HEK293 (cell line): ENCODE measurements around the gene ZNF12.
"Not testable (repeated sequence)": the region's sequence is repeated elsewhere in the genome, so short reads cannot be mapped to it uniquely, and the experiment has no call there.

Experiments
- CTCF ChIA-PET: fragments of 350-600 bp; formaldehyde crosslinking; extraction: SDS; loops from one replicate; lab custom pipeline; 2021; ENCODE audit warnings: antibody characterized with exemption; lab: Yijun Ruan, JAX
- POLR2A ChIA-PET: fragments of 300-600 bp; formaldehyde crosslinking; extraction: SDS; loops from one replicate; lab custom pipeline; 2020; ENCODE audit warnings: antibody characterized with exemption, inconsistent platforms; lab: Yijun Ruan, JAX
- H3K27ac ChIP-seq: fragments of 200-500 bp; sonication (Bioruptor generic); 2 replicates; pipeline ENCODE4 v1.5.1; 2014; ENCODE audit warnings: low read depth, low read length, control low read depth, inconsistent platforms; ENCODE audit errors: extremely low read depth
- H3K36me3 ChIP-seq, 2 experiments: fragments of 200-500 bp in 1 of 2; sonication (Bioruptor generic) in 1 of 2; 1 replicate in 1 of 2; 2 replicates in 1 of 2; pipeline ENCODE4 v1.5.1; 2014 to 2017; ENCODE audit warnings: inconsistent platforms in 2 of 2, low read length in 2 of 2; ENCODE audit not compliant: control insufficient read depth in 2 of 2, insufficient read depth in 1 of 2
- H3K4me1 ChIP-seq: fragments of 200-500 bp; sonication (Bioruptor generic); 2 replicates; pipeline ENCODE4 v1.5.1; 2014; ENCODE audit warnings: mild to moderate bottlenecking, low read length, inconsistent platforms; ENCODE audit not compliant: control insufficient read depth, insufficient read depth
- H3K4me3 ChIP-seq: 2 replicates; pipeline ENCODE4 v1.5.1; 2011; ENCODE audit warnings: low read depth, mild to moderate bottlenecking, control low read depth, low read length, moderate library complexity
- H3K9me3 ChIP-seq: fragments of 200-500 bp; sonication (Bioruptor generic); 2 replicates; pipeline ENCODE4 v1.5.1; 2014; ENCODE audit warnings: low read depth, low read length, inconsistent platforms; ENCODE audit not compliant: control insufficient read depth, insufficient read depth
- KLF16 ChIP-seq: fragments of 450-650 bp; formaldehyde crosslinking; IDR thresholded peaks from 2 replicates; pipeline ENCODE4 v1.5.1; 2017; ENCODE audit warnings: missing biosample characterization, missing genetic modification characterization
- KLF9 ChIP-seq: fragments of 450-650 bp; formaldehyde crosslinking; IDR thresholded peaks from 2 replicates; pipeline ENCODE4 v1.5.1; 2016; ENCODE audit warnings: missing biosample characterization, missing genetic modification characterization, low read depth
- SCRT2 ChIP-seq: fragments of 450-650 bp; formaldehyde crosslinking; IDR thresholded peaks from 2 replicates; pipeline ENCODE4 v1.5.1; 2016; ENCODE audit warnings: missing biosample characterization, missing genetic modification characterization
- SP7 ChIP-seq: fragments of 450-650 bp; formaldehyde crosslinking; IDR thresholded peaks from 2 replicates; pipeline ENCODE4 v1.5.1; 2016; ENCODE audit warnings: missing biosample characterization, missing genetic modification characterization
- ZNF335 ChIP-seq: fragments of 450-650 bp; formaldehyde crosslinking; conservative IDR thresholded peaks from 2 replicates; pipeline ENCODE4 v1.5.1; 2016; ENCODE audit warnings: missing biosample characterization, missing genetic modification characterization
- ZNF433 ChIP-seq: fragments of 450-650 bp; formaldehyde crosslinking; IDR thresholded peaks from 2 replicates; pipeline ENCODE4 v1.5.1; 2016; ENCODE audit warnings: missing biosample characterization, missing genetic modification characterization, low read depth
- ZNF596 ChIP-seq: fragments of 450-650 bp; IDR thresholded peaks from 2 replicates; pipeline ENCODE4 v1.5.0; 2018; ENCODE audit warnings: missing biosample characterization, mild to moderate bottlenecking, missing genetic modification characterization, moderate library complexity
- ZSCAN30 ChIP-seq: fragments of 450-650 bp; IDR thresholded peaks from 2 replicates; pipeline ENCODE4 v1.5.1; 2018; ENCODE audit warnings: missing biosample characterization, mild to moderate bottlenecking, missing genetic modification characterization, moderate library complexity
- TF ChIP-seq, protein P1 (sequence below): fragments of 450-650 bp; formaldehyde crosslinking; IDR thresholded peaks from 2 replicates; pipeline ENCODE4 v1.5.1; 2017; ENCODE audit warnings: missing biosample characterization, missing genetic modification characterization
- TF ChIP-seq, protein P2 (sequence below): fragments of 450-650 bp; formaldehyde crosslinking; IDR thresholded peaks from 2 replicates; pipeline ENCODE4 v1.5.1; 2016; ENCODE audit warnings: missing biosample characterization, missing genetic modification characterization

The ZNF12 gene

DNA sequence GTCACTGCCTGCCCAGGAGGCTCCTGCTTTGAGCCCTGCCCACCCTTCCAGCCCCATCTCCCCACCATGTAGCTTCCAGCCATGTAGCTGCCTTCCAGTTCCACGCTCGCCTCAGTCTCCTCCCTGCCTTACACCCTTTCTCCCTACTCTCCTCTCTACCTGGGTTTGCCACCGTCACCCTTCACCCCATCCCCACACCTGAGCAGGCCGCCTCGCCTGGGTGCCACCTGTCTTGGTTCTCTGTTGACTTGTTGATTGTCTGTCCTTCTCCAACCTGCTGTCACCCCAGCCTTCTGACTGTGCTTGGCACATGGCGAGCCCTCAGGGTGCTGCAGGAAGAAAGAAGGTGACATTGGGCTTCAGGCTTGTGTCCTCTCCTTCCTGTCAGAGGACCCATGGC is 43.4 kb upstream of the ZNF12 start:
- POLR2A ChIA-PET, H3K4me1 ChIP-seq, H3K9me3 ChIP-seq, H3K4me3 ChIP-seq, CTCF ChIA-PET, H3K36me3 ChIP-seq, H3K27ac ChIP-seq: not testable (repeated sequence)

DNA sequence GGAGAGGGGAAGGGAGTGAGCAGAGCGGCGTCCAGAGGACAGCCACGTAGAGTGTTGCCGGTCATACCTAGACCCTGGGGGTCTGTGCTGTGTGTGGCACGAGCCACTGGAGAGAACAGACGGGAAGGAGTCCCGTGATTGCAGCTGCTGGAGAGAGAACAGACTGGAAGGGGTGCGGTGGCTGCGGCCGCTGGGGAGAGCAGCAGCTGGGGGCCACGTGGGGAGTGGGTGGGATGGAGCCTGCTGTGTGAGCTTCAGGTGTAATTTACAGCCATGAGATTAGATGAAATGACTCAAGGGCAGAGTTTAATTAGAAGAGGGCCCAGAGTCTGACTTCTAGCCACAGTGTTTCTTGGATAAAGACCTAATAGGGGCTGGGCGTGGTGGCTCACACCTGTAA is 42.6 kb upstream of the ZNF12 start:
- H3K36me3 ChIP-seq, H3K4me1 ChIP-seq, CTCF ChIA-PET, H3K4me3 ChIP-seq, POLR2A ChIA-PET, H3K27ac ChIP-seq, H3K9me3 ChIP-seq: not testable (repeated sequence)

DNA sequence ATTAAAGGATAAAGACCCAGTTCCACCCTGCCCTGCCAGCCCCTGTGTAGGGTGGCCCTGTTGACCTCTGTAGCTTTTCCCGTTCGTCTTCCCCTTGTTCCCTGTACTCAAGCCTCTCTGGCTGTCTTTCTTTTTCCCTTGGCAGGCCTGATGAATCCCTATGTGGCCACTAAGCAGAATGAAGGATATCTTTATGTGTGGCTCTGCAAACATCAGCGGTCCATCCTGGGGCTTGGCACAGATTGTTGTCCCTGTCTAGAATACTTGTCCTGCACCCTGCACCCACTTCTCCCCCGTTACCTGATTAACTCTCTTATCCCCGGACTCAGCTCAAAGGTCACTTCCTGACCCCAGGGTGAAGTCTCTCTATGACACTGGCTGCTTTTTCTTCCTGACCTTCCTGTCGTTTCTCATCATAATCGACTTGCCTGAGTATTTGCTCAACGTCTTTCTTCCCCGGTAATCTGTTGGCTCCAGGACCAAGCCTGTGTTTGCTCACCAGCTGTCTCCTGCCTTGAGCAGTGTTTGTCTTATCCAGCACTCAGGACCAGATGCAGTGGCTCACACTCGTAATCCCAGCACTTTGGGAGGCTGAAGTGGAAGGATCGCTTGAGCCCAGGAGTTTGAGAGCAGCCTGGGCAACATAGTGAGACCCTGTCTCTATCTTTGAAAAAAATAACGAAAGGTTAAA is 37.8 kb upstream of the ZNF12 start:
- CTCF ChIA-PET, H3K9me3 ChIP-seq, H3K36me3 ChIP-seq, H3K4me3 ChIP-seq, H3K27ac ChIP-seq, H3K4me1 ChIP-seq: not testable (repeated sequence)
- POLR2A ChIA-PET, result interaction anchor here (0.7 kb wide), 1 partner anchor 282 kb away, joined by 3 read pairs; no protein-coding TSS in a partner anchor

DNA sequence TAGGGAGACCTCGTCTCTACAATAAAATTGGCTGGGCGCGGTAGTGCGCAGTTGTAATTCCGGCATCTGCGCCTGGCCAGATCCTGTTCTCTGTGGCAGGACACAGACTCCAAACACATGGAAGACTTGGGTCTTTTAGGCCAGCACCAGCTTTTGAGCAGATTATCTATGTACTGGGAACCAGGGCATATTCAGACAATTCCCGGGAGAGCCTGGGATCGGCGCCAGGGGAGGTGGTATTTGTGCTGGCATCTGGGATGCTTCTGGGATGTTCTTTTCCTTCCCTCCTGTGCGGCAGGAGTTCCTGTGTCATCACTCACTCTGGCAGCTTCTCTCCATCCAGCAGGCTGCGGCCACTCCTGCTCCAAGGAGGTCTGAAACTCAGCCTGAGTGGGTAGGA is 31.7 kb upstream of the ZNF12 start:
- H3K9me3 ChIP-seq, H3K4me3 ChIP-seq, H3K4me1 ChIP-seq, POLR2A ChIA-PET, H3K27ac ChIP-seq, CTCF ChIA-PET: not testable (repeated sequence)
- peaks cover 27 to 30% of the 10 kb centered on the region in 2 experiments; a peak in 2 of 3 replicates for H3K36me3 ChIP-seq

DNA sequence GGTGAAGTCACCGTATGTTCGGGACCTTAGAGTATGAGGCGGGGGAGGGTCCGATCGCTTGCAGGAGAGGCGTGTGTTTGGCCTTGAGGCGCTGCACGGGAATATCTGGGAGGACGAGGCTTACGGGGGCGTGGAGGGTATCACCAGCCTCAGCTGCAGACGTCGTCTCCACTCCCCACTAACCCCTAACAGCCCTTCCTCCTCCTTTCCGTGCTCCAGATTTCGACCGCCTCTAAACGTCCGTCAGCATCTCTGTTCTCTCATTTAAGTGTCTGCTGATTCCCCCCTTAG is 23.5 kb upstream of the ZNF12 start:
- TF ChIP-seq KLF16 (tag by site-specific recombination) (no peak), KLF9 (0 out of 2 replicates have a peak, but pooled peaks have one; percentile 4), ZNF335 (tag by site-specific recombination) (peak; percentile 11)
- ChIA-PET CTCF (no interaction called here), POLR2A (no interaction called here)
- H3K9me3 ChIP-seq, result no peaks in the 10 kb centered on the region
- H3K36me3 ChIP-seq, result peaks cover 17 to 22% of the 10 kb centered on the region in 2 experiments; a peak in 2 of 3 replicates
- peak overlapping the region; percentile 95 for H3K4me3 ChIP-seq
- H3K27ac ChIP-seq, result peak overlapping the region; percentile 73; the same call in 1 of the 2 replicates
- no peaks in the 10 kb centered on the region for H3K4me1 ChIP-seq

DNA sequence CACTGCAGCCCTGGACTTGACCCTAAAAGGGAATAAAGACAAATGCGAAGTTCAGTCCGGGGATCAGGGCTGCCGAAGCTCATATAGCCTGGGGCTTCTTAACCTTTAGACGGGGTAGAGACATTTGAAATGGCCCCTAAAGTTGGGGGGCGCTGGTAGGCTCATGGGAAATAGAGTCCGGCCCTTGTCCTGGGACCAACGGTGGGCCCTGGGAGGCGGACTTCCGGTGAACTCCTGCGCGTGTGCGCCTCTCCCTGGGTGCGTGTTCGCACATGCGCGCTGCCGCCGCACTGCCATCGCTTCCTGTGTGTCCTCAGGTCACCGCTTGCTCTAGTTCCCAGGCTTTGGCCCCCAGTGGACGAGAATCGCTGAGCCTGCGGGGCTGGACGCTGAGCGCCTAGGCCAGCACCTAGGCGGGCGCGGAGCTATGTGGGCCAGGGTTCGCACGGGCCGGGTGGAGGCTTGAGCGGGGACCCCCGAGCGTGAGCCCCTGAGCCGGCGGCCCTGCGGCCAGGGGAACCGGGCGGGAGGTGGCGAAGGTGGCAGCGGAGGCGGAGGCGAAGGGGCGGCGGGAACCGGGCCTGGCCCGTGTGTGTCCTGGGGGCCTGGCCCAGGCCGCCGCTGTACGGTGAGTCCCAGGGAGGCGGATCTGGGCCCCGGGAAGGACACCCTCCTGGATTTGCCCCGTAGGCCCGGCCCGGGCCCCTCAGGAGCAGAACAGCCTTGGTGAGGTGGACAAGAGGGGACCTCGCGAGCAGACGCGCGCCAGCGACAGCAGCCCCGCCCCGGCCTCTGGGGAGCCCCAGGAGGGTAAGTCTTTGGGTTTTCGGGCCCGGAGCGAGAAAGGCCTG is 23.0 kb upstream of the ZNF12 start:
- peaks cover 14 to 17% of the 10 kb centered on the region in 2 experiments; a peak in 2 of 3 replicates for H3K36me3 ChIP-seq
- no peaks in the 10 kb centered on the region for H3K9me3 ChIP-seq
- POLR2A ChIA-PET, result no interaction called here
- CTCF ChIA-PET, result interaction anchor here (0.6 kb wide), 1 partner anchor 214 kb away, joined by 6 read pairs; no protein-coding TSS in a partner anchor
- peak overlapping the region; percentile 73 for H3K27ac ChIP-seq
- no peaks in the 10 kb centered on the region for H3K4me1 ChIP-seq
- peak overlapping the region; percentile 95 for H3K4me3 ChIP-seq
- TF ChIP-seq ZNF433, result no peak
- TF ChIP-seq, protein P1, sequence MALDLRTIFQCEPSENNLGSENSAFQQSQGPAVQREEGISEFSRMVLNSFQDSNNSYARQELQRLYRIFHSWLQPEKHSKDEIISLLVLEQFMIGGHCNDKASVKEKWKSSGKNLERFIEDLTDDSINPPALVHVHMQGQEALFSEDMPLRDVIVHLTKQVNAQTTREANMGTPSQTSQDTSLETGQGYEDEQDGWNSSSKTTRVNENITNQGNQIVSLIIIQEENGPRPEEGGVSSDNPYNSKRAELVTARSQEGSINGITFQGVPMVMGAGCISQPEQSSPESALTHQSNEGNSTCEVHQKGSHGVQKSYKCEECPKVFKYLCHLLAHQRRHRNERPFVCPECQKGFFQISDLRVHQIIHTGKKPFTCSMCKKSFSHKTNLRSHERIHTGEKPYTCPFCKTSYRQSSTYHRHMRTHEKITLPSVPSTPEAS (tag by site-specific recombination), result no peak
- no peak for TF ChIP-seq ZNF596 (tag by site-specific recombination)
- peak; percentile 61; the same call in 1 of the 2 replicates for TF ChIP-seq SCRT2 (tag by site-specific recombination)
- 0 out of 2 replicates have a peak, but pooled peaks have one; percentile 25 for TF ChIP-seq SP7 (tag by site-specific recombination)
- 0 out of 2 replicates have a peak, but pooled peaks have one; percentile 16 for TF ChIP-seq ZSCAN30 (tag by site-specific recombination)
- TF ChIP-seq, protein P2, sequence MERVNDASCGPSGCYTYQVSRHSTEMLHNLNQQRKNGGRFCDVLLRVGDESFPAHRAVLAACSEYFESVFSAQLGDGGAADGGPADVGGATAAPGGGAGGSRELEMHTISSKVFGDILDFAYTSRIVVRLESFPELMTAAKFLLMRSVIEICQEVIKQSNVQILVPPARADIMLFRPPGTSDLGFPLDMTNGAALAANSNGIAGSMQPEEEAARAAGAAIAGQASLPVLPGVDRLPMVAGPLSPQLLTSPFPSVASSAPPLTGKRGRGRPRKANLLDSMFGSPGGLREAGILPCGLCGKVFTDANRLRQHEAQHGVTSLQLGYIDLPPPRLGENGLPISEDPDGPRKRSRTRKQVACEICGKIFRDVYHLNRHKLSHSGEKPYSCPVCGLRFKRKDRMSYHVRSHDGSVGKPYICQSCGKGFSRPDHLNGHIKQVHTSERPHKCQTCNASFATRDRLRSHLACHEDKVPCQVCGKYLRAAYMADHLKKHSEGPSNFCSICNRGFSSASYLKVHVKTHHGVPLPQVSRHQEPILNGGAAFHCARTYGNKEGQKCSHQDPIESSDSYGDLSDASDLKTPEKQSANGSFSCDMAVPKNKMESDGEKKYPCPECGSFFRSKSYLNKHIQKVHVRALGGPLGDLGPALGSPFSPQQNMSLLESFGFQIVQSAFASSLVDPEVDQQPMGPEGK (tag by site-specific recombination), result peak; percentile 30; the same call in 1 of the 2 replicates
